AG09319 (cell line): ENCODE results near the gene CELF3.
"Not testable (repeated sequence)": the region's sequence is repeated elsewhere in the genome, so short reads cannot be mapped to it uniquely, and the experiment has no call there.

Experiments used
- DNase-seq: peaks from one replicate; pipeline ENCODE4 v3.0.0-alpha.2; 2010; ENCODE audit warnings: low read depth; ENCODE audit errors: extremely low read depth
- TF ChIP-seq, protein P1 (sequence below): IDR thresholded peaks from 2 replicates; pipeline ENCODE4 v1.5.1; 2011; ENCODE audit warnings: low read depth, mild to moderate bottlenecking, inconsistent platforms, low read length, moderate library complexity

The CELF3 gene

DNA sequence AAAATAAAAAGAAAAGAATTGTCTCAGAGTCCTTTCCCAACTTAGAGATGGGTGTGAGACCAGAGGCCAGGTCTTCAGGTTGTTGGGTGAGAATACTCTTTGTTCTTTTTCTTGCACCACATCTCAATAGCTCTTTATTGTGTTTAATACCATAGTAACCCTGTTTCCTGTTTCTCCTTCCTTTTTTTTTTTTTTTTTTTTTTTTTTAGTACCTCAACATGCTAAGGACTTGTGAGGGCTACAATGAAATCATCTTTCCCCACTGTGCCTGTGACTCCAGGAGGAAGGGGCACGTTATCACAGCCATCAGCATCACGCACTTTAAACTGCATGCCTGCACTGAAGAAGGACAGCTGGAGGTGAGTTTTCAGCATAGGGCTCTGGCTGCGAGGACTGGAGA is 24.4 kb downstream of the CELF3 start:
- TF ChIP-seq, protein P1, sequence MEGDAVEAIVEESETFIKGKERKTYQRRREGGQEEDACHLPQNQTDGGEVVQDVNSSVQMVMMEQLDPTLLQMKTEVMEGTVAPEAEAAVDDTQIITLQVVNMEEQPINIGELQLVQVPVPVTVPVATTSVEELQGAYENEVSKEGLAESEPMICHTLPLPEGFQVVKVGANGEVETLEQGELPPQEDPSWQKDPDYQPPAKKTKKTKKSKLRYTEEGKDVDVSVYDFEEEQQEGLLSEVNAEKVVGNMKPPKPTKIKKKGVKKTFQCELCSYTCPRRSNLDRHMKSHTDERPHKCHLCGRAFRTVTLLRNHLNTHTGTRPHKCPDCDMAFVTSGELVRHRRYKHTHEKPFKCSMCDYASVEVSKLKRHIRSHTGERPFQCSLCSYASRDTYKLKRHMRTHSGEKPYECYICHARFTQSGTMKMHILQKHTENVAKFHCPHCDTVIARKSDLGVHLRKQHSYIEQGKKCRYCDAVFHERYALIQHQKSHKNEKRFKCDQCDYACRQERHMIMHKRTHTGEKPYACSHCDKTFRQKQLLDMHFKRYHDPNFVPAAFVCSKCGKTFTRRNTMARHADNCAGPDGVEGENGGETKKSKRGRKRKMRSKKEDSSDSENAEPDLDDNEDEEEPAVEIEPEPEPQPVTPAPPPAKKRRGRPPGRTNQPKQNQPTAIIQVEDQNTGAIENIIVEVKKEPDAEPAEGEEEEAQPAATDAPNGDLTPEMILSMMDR = no peak
- DNase-seq = no peak

DNA sequence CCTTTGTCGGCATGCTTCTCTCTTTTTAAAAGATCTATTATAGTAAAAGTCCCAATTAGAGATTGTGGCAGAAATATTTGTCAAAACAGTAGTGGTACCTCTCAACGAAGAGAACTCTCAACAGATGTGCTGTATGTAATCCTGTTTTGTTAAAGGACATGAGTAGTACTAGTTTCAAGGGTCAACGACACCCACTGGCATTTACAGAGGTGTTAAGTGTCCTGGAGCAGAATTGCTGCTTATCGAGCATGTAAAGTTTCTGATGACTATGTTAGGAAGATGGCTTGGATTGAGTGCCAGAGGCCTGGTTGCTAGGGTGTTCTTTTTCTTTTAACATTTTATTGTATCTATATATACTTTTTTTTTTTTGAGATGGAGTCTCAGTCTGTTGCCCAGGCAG is 27.1 kb downstream of the CELF3 start:
- DNase-seq = no peak
- TF ChIP-seq, protein P1 = no peak

DNA sequence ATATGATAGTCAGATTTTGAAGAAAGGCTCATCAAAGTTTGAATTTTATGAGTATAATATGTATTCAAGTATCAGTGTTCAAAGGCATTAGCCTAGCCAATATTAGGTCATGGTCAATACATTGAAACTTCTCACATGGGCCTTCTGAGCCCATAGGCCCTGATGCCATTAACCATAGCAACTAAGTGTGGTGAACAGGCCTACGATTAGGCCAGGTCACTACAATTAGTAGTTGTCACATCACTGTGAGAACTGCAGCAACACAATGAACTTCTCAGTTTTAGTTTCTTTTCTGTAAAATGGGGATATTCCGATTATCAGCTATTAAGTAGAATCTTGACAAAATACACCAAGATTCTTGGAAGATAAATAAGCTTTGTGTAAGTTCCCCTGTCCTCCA is 30.0 kb downstream of the CELF3 start:
- TF ChIP-seq, protein P1 = no peak
- no peak for DNase-seq

DNA sequence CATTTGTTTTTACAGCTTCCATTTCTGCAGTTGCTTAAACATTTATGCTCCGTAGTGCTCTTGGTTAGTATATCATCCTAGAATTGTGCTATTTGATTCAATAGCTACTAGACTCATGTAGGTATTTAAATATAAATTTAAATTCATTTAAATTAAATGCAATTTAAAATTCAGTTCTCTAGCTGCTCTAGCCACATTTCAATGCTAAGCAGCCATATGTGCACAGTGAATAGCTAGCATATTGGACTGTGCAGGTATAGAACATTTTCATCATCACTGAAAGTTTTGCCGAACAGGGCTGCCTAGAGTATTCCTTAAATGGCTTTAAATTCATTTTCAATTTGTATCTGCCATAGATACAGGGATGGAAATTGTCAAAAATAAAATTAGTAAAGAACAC is 32.5 kb downstream of the CELF3 start:
- DNase-seq = no peak
- TF ChIP-seq, protein P1 = no peak

DNA sequence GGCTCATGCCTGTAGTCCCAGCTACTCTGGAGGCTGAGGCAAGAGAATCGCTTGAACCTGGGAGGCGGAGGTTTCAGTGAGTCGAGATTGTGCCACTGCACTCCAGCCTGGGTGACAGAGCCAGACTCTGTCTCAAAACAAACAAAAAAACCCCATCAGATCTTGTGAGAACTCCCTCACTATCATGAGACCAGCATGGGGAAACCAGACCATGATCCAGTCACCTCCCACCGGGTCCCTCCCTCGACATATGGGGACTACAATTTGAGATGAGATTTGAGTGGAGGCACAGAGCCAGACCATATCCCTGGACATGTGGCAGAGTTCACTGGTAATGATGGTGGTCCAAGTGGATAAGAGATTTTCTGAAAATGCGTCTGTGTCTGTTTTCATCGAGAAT is 33.7 kb downstream of the CELF3 start:
- not testable (repeated sequence) for DNase-seq

DNA sequence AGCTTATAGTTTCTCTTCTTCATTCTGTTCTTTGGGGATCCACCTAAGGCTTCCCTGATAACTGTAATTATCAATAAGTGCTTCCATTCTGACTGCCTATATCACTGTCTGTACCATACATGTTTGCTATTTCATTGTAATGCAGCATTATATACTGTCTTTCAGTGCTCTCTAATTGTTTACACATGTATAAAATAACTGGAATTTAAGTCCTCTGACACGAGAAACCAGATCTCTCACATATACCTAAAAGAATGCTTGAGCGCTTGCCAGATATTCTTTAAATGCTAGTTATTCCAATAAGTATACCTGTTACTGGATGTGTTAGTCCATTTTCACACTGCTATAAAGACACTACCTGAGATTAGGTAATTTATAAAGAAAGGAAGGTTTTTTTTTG is 34.7 kb downstream of the CELF3 start:
- TF ChIP-seq, protein P1 = no peak
- DNase-seq = no peak

DNA sequence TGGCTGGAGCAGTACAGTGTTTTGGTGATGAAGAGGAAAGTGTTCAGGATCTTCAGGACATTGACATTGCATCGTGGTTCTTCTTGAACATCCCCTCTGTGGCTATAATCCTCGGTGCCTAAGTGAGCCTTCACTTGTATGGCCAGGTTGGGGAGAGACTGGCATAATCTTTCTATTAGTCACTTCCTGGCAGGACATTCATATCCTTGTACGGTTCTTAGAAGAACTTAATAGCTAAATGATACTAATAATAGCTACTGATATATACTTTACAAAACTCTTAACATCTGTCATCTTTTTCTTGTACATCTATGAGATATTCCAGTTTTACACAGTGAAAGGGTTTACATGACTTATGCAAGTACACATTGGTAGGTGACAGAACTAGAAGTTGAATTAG is 35.8 kb downstream of the CELF3 start:
- DNase-seq = peak; percentile 23
- TF ChIP-seq, protein P1 = no peak

DNA sequence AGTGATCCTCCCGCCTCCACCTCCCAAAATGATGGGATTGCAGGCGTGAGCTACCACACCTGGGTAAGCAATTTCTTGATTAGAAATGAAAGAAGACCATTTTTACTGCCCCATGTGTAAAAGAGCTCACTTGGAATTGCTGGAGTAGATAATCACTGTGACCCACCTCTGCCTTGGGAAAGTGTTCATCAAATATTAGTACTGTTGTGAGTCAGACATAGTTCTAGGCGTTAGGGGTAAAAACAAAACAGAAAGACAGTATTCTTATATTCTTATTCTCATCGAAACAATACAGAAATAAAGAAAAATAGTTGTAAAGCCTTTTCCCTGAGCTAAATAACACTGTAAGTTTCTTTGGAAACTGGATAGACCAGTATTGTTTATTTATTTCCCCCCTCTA is 36.2 kb downstream of the CELF3 start:
- TF ChIP-seq, protein P1 = no peak
- DNase-seq = no peak
